Neutrophil (primary cell): ENCODE measurements around the gene PEX5L.

Experiments used
- H3K27ac ChIP-seq: fragments of 200-600 bp; sonication (generic); 2 replicates; pipeline ENCODE4 v1.5.1; 2016; ENCODE audit warnings: mild to moderate bottlenecking, moderate library complexity
- H3K27me3 ChIP-seq: fragments of 200-600 bp; sonication (generic); 2 replicates; pipeline ENCODE4 v1.6.0; 2016; ENCODE audit warnings: mild to moderate bottlenecking
- H3K36me3 ChIP-seq: fragments of 200-600 bp; sonication (generic); 2 replicates; pipeline ENCODE4 v1.5.1; 2017
- H3K4me1 ChIP-seq, 2 experiments: fragments of 200-600 bp in 1 of 2; sonication (generic) in 1 of 2; 1 replicate in 1 of 2; 2 replicates in 1 of 2; pipeline versions ENCODE4 v1.5.1 to v1.6.1; 2013 to 2016; ENCODE audit warnings: low read depth in 1 of 2, low read length in 1 of 2, mild to moderate bottlenecking in 1 of 2, moderate library complexity in 1 of 2; ENCODE audit not compliant: control insufficient read depth in 1 of 2, insufficient read depth in 1 of 2
- H3K4me3 ChIP-seq, 2 experiments: fragments of 200-600 bp in 1 of 2; sonication (generic) in 1 of 2; 1 replicate in 1 of 2; 2 replicates in 1 of 2; pipeline ENCODE4 v1.5.1; 2013 to 2016; ENCODE audit warnings: low read depth in 1 of 2, low read length in 1 of 2, mild to moderate bottlenecking in 1 of 2, moderate library complexity in 1 of 2
- H3K9me3 ChIP-seq: fragments of 200-600 bp; sonication (generic); 2 replicates; pipeline ENCODE4 v1.5.1; 2016
- CTCF ChIP-seq: fragments of 200-600 bp; sonication (generic); IDR thresholded peaks from 2 replicates; pipeline ENCODE4 v1.5.1; 2016; ENCODE audit warnings: antibody characterized with exemption

PEX5L gene

DNA sequence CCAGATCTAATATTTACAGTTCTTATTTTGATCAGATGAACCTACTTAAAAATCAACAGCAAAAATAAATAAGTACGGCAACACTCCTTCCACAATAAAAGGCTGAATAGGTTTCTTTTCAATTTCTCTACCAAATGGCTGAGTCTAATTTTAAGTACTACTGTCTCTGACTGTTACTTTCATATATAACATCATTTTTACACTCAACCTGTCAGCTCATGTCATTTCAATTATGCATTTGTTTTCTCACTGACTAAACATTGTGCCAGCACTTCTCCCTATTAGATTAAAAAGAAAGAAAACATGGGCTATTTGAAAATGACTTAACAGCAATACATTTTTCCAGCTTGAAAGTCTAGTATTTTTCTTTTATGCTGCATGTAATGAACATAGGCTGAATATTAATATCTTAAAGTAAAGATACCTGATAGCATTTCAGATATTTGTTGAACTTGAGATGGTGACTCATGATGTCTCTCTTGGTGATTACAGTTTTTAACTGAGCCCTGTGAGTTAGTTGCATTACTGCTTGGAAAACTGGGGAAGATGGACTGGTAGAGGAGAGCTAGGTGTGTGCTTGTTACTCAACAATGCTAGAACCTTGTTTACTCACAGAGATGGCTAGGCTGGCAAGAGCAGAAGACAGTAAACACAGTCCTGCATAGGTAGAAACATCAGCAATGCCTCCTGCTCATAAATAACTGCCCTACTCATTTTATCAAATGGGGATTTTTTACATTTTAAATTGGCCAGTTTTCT is 73.9 kb downstream of the PEX5L start:
- Histone ChIP-seq H3K4me1 (peaks cover 7 to 8% of the 10 kb centered on the region in 2 experiments), H3K9me3 (no peaks in the 10 kb centered on the region), H3K27ac (no peak overlapping the region), H3K4me3 (no peak overlapping the region), H3K36me3 (no peaks in the 10 kb centered on the region), H3K27me3 (no peaks in the 10 kb centered on the region)
- no peak for TF ChIP-seq CTCF

GRCh38 chr3:179961703-179962078 is 75.0 kb downstream of the PEX5L start:
- TF ChIP-seq CTCF = no peak
- no peak overlapping the region for H3K27ac ChIP-seq
- no peak overlapping the region for H3K4me3 ChIP-seq
- H3K4me1 ChIP-seq = peaks cover 17 to 19% of the 10 kb centered on the region in 2 experiments
- H3K36me3 ChIP-seq = no peaks in the 10 kb centered on the region
- no peaks in the 10 kb centered on the region for H3K27me3 ChIP-seq
- no peaks in the 10 kb centered on the region for H3K9me3 ChIP-seq

DNA sequence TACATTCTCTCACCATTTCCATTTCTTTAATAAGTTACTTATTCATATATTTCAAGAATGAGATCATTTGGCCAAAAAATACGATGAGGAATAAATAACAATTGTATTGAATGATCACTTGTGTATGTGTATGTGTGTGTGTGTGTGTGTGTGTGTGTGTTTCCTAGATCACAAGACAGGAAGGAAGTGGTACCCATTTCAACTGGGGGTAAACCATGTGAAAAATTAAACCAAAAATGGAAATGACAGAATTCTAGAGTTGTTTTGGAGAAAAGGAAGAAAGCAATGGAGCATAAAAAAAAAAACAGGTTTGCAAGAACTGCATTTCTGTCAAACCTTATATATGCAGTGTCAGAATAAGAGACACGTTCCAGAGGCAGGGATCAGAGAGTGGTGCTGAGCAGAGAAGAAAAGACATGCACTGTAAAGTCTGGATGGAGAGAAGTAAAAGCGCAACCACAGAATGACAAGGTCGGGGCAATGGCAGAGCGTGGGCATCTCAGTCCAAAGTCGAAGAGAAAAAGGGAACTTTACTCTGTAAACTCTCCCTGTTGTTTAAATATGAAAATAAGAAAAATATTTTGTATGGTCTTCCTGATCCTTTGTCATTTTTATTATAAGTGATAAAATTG is 75.5 kb downstream of the PEX5L start:
- no peak for TF ChIP-seq CTCF

GRCh38 chr3:179958759-179959158 is 78.0 kb downstream of the PEX5L start:
- Histone ChIP-seq H3K27ac (no peak overlapping the region), H3K27me3 (no peaks in the 10 kb centered on the region), H3K9me3 (no peaks in the 10 kb centered on the region), H3K4me3 (no peak overlapping the region), H3K36me3 (no peaks in the 10 kb centered on the region), H3K4me1 (peaks cover 21 to 22% of the 10 kb centered on the region in 2 experiments)
- no peak for TF ChIP-seq CTCF

More for the DNA sequence above, 75.5 kb downstream of the PEX5L start:
- Histone ChIP-seq H3K27ac (no peak overlapping the region), H3K9me3 (no peaks in the 10 kb centered on the region), H3K4me1 (peaks cover 21 to 22% of the 10 kb centered on the region in 2 experiments), H3K4me3 (no peak overlapping the region), H3K36me3 (no peaks in the 10 kb centered on the region), H3K27me3 (no peaks in the 10 kb centered on the region)

GRCh38 chr3:179958143-179958542 is 78.6 kb downstream of the PEX5L start:
- H3K27me3 ChIP-seq = no peaks in the 10 kb centered on the region
- H3K27ac ChIP-seq = no peak overlapping the region
- no peaks in the 10 kb centered on the region for H3K36me3 ChIP-seq
- H3K4me1 ChIP-seq = peaks cover 21 to 22% of the 10 kb centered on the region in 2 experiments
- no peaks in the 10 kb centered on the region for H3K9me3 ChIP-seq
- TF ChIP-seq CTCF = no peak
- H3K4me3 ChIP-seq = no peak overlapping the region
